ENCODE results near the gene ZNF407.

DNA sequence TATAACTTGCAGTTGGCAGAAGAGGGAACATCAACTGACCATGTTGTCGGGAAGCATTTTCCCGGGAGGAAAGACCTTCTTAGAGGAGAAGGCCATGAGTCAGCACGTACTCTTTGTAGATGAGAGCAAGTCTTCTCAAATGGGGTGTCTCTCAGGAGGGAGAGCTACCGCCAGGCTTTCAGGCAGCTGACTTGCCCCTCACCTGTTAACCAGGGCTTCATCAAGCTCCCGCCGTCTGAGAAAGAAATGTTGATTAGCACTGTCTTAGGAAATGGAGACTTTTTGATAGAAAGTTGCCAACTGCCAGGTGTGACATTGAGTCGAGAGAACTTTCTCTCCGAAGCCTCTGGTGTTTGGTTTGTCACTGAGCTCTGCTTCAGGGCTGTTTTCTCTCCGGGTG lies 196.1 kb downstream of the ZNF407 start:
- TF ChIP-seq ZFP3 (CRISPR knock-in tag; IDR thresholded peaks at IDR 0.05) (no peak), RARB (CRISPR knock-in tag; IDR thresholded peaks at IDR 0.05) (no peak), ZFP30 (CRISPR knock-in tag; IDR thresholded peaks at IDR 0.05) (no peak), ARNTL (CRISPR knock-in tag; IDR thresholded peaks at IDR 0.05; ENCODE audit: borderline replicate concordance, low read depth) (no peak), ZC3H10 (CRISPR knock-in tag; IDR thresholded peaks at IDR 0.05) (no peak), PPARA (CRISPR knock-in tag; IDR thresholded peaks at IDR 0.05; ENCODE audit: borderline replicate concordance) (no peak)
- TF ChIP-seq, protein P1, sequence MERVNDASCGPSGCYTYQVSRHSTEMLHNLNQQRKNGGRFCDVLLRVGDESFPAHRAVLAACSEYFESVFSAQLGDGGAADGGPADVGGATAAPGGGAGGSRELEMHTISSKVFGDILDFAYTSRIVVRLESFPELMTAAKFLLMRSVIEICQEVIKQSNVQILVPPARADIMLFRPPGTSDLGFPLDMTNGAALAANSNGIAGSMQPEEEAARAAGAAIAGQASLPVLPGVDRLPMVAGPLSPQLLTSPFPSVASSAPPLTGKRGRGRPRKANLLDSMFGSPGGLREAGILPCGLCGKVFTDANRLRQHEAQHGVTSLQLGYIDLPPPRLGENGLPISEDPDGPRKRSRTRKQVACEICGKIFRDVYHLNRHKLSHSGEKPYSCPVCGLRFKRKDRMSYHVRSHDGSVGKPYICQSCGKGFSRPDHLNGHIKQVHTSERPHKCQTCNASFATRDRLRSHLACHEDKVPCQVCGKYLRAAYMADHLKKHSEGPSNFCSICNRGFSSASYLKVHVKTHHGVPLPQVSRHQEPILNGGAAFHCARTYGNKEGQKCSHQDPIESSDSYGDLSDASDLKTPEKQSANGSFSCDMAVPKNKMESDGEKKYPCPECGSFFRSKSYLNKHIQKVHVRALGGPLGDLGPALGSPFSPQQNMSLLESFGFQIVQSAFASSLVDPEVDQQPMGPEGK (CRISPR knock-in tag; IDR thresholded peaks at IDR 0.05; ENCODE audit: borderline replicate concordance) = no peak
- TF ChIP-seq, protein P2, sequence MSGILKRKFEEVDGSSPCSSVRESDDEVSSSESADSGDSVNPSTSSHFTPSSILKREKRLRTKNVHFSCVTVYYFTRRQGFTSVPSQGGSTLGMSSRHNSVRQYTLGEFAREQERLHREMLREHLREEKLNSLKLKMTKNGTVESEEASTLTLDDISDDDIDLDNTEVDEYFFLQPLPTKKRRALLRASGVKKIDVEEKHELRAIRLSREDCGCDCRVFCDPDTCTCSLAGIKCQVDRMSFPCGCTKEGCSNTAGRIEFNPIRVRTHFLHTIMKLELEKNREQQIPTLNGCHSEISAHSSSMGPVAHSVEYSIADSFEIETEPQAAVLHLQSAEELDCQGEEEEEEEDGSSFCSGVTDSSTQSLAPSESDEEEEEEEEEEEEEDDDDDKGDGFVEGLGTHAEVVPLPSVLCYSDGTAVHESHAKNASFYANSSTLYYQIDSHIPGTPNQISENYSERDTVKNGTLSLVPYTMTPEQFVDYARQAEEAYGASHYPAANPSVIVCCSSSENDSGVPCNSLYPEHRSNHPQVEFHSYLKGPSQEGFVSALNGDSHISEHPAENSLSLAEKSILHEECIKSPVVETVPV (CRISPR knock-in tag; IDR thresholded peaks at IDR 0.05) = no peak
